Measurements from ENCODE around the gene ADCY9.
"Not testable (repeated sequence)": the region's sequence is repeated elsewhere in the genome, so short reads cannot be mapped to it uniquely, and the experiment has no call there.

Gene ADCY9

GRCh38 chr16:4116325-4117249 lies at the start of gene ADCY9:
ADCY9 (minus strand) TSS chr16:4116442; CDS start chr16:4115442, 1,000 bp downstream.
- DNase-seq (ENCODE audit: low spot score): peak; percentile 78

DNA sequence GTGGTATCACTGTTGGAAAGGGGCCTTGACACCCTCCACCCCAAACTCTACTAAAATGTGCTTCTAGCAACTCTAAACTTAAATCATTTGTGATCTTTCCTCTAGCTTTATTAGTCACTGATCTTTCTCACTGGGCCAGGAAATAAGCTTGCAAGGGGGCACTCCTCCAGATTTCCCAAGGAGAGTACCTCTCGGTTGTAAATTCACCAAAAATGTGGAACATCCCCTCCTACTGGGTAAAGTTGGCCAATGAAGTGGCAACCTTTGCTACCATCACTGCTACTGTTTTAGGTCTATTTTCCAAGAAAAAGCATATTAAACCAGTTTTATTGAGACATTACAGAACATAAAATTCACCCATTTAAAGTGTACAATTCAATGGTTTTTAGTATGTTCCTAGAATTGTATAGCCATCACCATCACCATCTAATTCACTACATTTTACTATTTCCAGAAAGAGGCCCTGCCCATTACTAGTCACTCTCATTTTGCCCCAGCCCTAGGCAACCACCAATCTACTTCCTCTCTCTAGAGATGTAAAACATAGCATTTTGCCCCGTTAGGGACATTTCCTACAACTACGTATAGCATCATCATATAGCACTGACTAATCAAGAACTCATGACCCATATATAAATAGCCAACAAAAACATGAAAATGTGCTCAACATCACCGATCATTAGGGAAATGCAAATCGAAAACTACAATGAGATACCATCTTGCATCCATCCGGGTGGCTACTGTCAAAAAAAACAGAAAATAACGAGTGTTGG lies 44.6 kb upstream of the ADCY9 start:
- DNase-seq (ENCODE audit: low spot score): no peak

GRCh38 chr16:4159726-4160125 lies 43.5 kb upstream of the ADCY9 start:
- DNase-seq (ENCODE audit: low spot score): no peak

DNA sequence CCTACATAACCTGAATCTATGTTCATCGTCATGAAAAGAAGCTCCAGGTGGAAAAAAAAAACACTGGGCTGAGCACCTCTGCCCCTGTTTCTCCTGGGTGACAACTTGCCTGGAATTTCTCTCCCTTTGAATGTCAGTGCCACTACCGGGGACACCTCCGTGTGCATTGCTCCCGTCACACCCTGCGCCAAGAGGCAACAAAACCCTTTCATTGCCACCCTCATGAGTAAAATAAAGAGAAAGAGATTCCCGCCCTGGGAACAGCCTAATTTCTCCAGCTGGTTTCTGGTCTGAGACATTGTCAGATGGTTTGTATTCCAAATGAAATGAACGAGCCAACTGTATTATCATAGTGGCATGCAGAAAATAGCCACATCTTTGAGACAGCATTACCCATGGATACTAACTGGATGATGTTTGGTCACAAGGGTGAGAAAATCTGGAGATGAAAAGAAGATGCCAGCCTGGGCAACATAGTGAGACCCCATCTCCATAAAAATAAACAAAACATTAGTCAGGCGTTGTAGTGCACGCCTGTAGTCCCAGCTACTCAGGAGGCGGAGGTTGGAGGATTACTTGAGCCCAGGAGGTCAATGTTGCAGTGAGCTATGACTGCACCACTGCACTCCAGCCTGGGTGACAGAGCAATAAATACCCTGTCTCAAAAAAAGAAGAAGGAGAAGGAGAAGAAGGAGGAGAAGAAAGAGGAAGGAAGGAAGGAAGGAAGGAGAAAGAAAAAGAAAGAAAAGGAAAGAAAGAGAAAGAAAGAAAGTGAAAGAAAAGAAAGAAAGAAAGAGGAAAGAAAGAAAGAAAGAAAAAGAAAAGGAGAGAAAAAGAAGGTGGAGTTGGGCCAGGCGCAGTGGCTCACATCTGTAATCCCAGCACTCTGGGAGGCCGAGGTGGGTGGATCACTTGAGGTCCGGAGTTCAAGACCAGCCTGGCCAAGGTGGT lies 42.2 kb upstream of the ADCY9 start:
- no peak for DNase-seq (ENCODE audit: low spot score)

- DNase-seq (ENCODE audit: low spot score): no peak
These were observed 41.2 kb upstream of the ADCY9 start for GRCh38 chr16:4157376-4157825.

- DNase-seq (ENCODE audit: low spot score): not testable (repeated sequence)
These were observed 40.3 kb upstream of the ADCY9 start for GRCh38 chr16:4156503-4156902.

GRCh38 chr16:4153364-4153763 lies 37.1 kb upstream of the ADCY9 start:
- DNase-seq (ENCODE audit: low spot score): not testable (repeated sequence)

- DNase-seq (ENCODE audit: low spot score): no peak
These were observed 36.0 kb upstream of the ADCY9 start for GRCh38 chr16:4152267-4152666.

GRCh38 chr16:4147236-4147635 lies 31.0 kb upstream of the ADCY9 start:
- DNase-seq (ENCODE audit: low spot score): no peak

DNA sequence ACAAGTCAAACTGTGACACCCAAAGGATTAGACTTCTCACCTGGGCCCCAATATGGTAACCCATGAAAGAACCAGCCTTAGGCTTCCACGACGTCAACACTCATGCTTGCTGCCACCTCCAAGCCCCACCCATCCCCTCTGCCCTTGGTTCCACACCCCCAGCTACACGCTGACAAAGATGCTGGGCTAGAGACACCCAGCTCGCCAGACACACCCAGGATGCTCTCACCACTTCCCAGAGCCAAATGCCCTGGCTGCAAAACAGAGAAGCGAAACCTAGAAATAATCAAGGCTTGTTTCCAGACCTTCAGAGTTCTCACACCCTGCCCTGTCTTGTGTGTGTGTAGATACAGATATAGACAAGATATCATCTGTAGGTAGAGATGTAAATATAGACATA lies 26.0 kb upstream of the ADCY9 start:
- no peak for DNase-seq (ENCODE audit: low spot score)

- no peak for DNase-seq (ENCODE audit: low spot score)
These were observed 25.4 kb upstream of the ADCY9 start for GRCh38 chr16:4141604-4142003.

- no peak for DNase-seq (ENCODE audit: low spot score)
These were observed 24.4 kb upstream of the ADCY9 start for GRCh38 chr16:4140652-4141051.

- no peak for DNase-seq (ENCODE audit: low spot score)
These were observed 23.7 kb upstream of the ADCY9 start for GRCh38 chr16:4139968-4140367.

GRCh38 chr16:4138713-4139112 lies 22.5 kb upstream of the ADCY9 start:
- DNase-seq (ENCODE audit: low spot score): no peak

- DNase-seq (ENCODE audit: low spot score): no peak
These were observed 21.2 kb upstream of the ADCY9 start for GRCh38 chr16:4137438-4137837.

GRCh38 chr16:4136229-4136813 lies 20.1 kb upstream of the ADCY9 start:
- no peak for DNase-seq (ENCODE audit: low spot score)

- DNase-seq (ENCODE audit: low spot score): no peak
These were observed 19.3 kb upstream of the ADCY9 start for GRCh38 chr16:4135537-4135936.

- no peak for DNase-seq (ENCODE audit: low spot score)
These were observed 17.7 kb upstream of the ADCY9 start for GRCh38 chr16:4133897-4134372.

DNA sequence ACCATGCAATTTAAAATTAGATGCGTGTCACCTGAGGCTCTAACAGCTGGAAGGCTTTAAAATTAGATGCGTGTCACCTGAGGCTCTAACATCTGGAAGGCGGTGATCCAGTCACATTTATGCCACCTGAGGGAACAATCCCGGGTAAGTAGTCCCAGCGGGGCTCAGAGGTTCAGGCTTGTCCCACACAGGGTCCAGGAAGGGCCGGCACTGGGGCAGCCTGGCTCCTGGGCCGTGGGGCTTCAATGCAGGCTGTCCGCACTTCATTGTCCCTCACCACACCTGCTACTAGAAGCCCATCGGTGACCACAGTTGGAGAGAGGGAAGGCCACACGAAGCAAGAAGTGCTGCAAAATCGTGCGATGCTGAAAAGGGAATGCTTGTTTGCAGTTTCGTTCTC lies 15.4 kb upstream of the ADCY9 start:
- no peak for DNase-seq (ENCODE audit: low spot score)

DNA sequence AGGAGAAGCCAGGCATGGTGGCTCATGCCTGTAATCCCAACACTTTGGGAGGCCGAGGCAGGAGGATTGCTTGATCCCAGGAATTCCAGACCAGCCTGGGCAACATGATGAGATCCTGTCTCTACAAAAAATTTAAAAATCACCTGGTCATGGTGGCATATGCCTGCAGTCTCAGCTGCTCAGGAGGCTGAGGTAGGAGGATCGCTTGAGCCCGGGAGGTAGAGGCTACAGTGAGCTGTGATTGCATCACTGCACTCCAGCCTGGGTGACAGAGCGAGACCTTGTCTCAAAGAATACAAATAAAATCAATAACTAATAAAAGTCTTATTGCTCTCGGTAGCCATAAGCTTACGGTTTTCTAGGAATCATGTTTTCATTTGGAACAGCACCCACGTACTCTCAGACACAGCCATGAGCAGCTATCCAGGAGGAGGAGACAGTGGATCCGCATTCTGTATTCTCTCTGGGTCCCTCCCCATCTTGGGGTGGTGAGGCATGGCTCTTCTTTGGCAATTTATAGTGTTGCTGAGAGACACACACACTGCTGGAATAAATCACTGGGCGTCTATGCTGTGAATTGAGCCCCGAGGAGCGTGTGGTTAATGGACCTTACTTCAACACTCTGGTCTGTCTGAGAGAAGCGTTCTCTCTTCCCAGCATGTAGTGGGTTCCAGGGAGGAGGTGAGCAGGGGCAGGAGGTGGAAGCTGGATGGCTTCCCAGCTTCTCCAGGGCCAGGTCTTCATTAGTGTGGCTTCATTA lies 8.5 kb upstream of the ADCY9 start:
- DNase-seq (ENCODE audit: low spot score): no peak

All from putamen (tissue), 1 donor.